Epithelial cell of prostate (primary cell): Measurements from ENCODE around the gene KIF24.
"Not testable (repeated sequence)": the region's sequence is repeated elsewhere in the genome, so short reads cannot be mapped to it uniquely, and the experiment has no call there.

Experiments used
- DNase-seq: peaks from one replicate; pipeline ENCODE4 v3.0.0-alpha.2; 2011; ENCODE audit warnings: low read depth, low spot score
- H3K27ac ChIP-seq: fragments of 450-650 bp; 2 replicates; pipeline ENCODE4 v1.5.1; 2017; ENCODE audit warnings: mild to moderate bottlenecking

KIF24 gene

GRCh38 chr9:34331196-34331595 is 2.1 kb upstream of the KIF24 start:
- no peak overlapping the region for H3K27ac ChIP-seq
- no peak for DNase-seq

GRCh38 chr9:34328500-34328986 is 525 bp downstream of the KIF24 start:
- peak overlapping the region; percentile 89 for H3K27ac ChIP-seq
- no peak for DNase-seq

- no peak overlapping the region for H3K27ac ChIP-seq
- no peak for DNase-seq
Measured at GRCh38 chr9:34326690-34327089, 2.4 kb downstream of the KIF24 start.

DNA sequence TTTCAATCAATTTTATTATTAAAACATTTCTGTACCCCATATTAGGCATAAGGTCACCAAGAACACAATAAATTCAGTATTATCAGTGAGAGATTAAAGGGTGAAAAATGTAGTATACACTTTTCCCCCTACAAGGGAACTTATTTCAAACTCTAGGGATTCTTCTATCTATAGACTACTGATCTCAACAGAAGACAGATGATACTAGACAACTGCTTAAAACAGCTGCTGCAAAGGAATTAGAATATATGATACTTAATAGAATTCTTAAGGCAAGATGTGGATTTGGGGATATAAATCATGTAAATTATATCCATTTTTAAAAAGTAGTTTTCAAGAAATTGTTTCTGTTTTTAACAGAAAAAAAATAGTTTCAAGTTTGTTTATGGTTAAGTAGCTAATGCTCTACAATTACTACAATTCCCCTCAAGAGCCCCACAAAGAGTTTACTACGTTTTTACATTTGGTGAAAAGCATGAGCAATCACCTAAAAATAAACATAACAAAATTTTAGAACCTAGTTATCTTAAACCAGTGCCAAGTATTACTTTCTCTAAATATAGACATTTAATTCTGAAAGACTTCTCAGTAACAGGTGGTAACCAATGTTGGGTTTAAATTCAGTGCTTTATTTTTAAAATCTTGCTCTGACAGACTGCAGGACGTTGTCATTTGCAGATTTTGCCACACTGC is 6.0 kb downstream of the KIF24 start:
- no peak overlapping the region for H3K27ac ChIP-seq
- no peak for DNase-seq

GRCh38 chr9:34321451-34321850 is 7.6 kb downstream of the KIF24 start:
- no peak for DNase-seq
- no peak overlapping the region for H3K27ac ChIP-seq

- no peak for DNase-seq
- H3K27ac ChIP-seq: no peak overlapping the region
Measured at GRCh38 chr9:34318163-34318790, 10.8 kb downstream of the KIF24 start.

DNA sequence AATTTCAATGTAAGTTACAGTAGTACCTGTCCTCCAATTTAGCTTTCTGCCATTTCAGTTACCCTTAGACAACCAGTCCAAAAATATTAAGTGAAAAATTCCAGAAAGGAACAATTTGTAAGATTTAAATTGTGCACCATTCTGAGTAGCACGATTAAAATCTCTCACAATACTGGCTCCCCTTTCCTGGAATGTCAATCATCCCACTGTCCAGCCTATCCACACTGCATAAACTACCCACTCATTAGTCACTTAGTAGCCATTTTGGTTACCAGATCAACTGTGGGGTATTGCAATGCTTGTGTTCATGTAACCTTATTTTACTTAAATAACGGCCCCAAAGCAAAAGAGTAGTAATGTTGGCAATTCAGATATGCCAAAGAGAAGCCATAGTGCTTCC is 11.6 kb downstream of the KIF24 start:
- DNase-seq: no peak
- H3K27ac ChIP-seq: no peak overlapping the region

DNA sequence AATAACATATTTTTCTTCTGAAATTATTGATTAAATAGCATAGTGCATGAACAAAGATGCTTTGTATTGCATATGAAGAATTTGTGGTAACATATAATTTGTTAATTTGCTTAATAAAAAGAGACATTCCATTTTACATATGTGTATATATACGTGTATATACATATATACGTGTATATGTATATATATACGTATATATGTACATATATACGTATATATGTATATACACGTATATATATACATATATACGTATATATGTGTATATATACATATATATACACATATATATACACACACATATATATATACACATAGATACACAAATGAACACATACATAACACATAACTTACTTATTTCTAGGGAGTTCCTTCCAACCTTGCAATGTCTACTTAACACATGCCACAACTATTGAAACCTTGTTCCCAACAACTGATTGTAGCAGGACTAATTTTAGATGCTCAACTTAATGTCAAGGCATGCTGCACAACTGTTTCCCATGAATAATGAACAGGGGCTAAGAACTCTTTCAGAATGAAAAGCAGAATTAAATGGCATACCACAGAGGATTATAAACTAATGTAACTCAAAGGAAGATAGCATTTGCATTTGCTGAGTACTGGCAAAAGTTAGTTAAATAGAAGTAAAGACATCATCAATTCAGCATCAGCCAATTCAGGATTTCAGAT is 17.4 kb downstream of the KIF24 start:
- H3K27ac ChIP-seq: no peak overlapping the region
- no peak for DNase-seq

DNA sequence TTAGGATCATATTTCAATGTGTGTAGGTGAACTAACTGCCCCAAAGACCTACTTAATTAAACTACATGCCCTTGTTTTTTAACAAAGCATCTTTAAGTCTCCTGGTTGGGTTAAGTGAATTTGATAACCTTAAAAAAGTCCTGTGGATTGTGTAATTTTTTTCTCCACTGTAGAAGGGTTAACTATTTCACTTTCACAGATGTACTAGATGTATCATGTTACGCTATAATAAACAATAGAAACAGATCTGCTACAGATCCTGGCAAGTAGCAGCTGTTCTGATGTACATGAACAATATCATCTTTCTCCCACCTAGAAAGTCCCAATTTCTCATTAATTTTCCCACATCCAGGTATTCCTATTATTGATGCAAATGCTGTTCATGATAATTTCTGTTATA is 18.9 kb downstream of the KIF24 start:
- no peak for DNase-seq
- H3K27ac ChIP-seq: no peak overlapping the region

DNA sequence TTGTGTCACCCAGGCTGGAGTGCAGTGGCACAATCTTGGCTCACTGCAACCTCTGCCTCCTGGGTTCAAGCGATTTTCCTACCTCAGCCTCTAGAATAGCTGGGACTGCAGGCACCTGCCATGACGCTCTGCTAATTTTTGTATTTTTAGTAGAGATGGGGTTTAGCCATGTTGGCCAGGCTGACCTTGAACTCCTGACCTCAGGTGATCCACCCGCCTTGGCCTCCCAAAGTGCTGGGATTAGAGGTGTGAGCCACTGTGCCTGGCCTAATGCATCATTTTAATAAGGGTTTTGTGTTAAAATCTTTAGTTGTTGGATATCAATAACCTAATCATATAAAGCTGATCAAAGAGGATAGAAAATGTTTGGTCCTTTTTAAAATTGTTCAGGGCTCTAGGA is 20.8 kb downstream of the KIF24 start:
- not testable (repeated sequence) for DNase-seq, H3K27ac ChIP-seq

DNA sequence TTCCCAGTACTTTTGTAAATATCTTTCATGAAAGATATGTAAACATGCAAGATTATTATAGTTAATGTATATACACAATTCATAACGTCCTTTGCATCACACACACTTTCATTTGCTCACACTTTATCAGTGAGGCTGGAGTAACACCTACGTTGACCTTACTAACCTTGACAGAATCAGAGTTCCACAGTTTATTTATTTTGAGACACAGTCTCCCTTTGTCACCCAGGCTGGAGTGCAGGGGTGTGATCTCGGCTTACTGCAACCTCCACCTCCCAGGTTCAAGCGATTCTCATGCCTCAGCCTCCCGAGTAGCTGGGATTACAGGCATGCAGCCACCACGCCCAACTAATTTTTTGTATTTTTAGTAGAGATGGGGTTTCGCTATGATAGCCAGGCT is 28.0 kb downstream of the KIF24 start:
- not testable (repeated sequence) for DNase-seq, H3K27ac ChIP-seq

DNA sequence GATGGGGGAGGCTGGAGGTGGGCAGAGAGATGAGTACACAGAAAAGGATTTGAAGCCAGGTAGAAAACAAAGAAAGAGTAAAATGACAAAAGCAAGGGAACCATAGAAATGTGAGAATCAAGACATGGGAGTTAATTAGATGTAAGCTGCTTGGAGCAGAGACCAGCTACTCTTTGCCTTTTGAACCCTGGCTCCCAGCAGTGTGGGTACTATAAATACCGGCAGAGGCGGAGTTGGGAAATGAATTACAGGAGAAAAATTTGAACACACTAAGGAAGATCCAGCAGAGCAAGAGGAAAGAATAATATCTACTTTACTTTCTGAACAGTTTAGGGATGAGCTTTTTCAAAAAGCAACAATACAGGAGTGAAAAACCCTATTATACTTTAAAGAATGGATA is 36.5 kb downstream of the KIF24 start:
- no peak for DNase-seq
- no peak overlapping the region for H3K27ac ChIP-seq

DNA sequence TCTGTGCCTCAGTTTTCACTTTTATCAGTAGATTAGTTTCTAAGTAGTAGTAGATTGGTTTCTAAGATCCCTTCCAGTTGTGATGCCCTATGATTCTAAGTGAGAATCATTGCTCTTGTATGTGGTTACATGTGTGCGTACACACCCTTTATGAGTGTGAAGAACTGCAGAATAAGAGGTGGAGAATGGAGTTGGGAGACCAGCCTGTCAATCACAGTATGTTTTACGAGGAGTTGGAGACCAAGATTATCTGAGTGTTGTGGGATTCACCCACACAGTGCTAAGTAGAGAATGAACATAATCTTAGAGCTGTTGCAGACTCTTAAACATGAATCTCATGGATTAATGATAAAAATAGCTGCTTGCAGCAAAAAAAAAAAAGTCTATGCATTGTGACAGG is 37.6 kb downstream of the KIF24 start:
- no peak overlapping the region for H3K27ac ChIP-seq
- DNase-seq: no peak

DNA sequence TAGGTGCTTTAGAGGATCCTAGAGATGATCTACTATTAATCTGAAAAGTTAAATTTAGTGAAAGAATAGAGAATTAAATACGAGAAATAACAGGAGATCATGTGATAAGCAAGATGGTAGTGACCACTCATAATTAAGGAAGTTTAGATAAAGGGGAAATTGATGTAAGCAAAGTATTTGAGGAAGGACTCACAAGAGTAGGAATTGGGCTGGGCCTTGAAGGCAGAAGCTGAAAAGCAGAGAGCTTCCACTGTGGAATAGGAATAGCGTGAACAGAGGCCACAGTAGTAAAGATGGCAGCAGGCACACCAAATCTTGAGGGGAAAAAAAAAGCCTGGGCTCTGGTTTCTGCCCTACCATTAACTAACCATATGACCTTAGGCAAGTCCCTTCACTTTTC is 38.0 kb downstream of the KIF24 start:
- no peak for DNase-seq
- no peak overlapping the region for H3K27ac ChIP-seq

GRCh38 chr9:34289159-34289558 is 39.9 kb downstream of the KIF24 start:
- no peak overlapping the region for H3K27ac ChIP-seq
- no peak for DNase-seq

DNA sequence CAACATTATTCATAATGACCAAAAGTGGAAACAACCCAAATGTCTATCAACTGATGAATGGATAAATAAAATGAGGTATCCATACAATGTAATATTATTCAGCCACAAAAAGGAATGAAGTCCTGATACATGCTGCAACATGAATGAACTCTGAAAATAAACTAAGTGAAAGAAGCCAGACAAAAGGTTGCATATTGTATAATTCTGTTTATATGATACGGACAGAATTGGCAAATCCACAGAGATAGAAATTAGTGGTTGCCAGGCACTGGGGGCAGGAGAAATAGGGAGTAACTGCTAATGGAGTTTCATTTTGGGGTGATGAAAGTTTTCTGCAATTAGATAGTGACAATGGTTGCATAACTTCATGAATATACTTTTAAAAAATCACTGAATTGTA is 47.0 kb downstream of the KIF24 start:
- peak overlapping the region; percentile 6 for H3K27ac ChIP-seq
- DNase-seq: peak; percentile 16

DNA sequence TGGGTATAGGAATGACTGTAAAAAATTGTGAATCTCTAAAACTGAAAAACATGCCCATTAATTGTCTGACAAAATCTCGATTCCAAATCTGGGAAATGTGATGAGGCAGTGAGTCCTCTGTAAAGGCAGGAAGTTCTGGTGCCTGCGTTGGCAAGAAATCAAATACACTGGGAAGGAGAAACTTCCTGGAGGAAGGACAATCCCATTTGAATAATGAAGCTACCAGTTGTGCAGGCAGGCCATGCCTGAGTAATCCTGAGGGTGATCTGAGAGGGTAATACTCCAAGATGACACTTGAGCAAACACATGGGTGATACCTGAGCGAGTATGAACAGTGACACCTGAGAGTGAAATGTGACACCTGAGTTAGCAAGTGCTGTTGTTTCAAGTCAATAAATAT is 49.7 kb downstream of the KIF24 start:
- peak; percentile 48 for DNase-seq
- H3K27ac ChIP-seq: peak overlapping the region; percentile 31
